Rectal smooth muscle tissue (tissue), 1 donor: ENCODE data around the gene ACSM5.
"Not testable (repeated sequence)": the region's sequence is repeated elsewhere in the genome, so short reads cannot be mapped to it uniquely, and the experiment has no call there.

Source experiments
- H3K27ac ChIP-seq: one replicate; pipeline ENCODE4 v1.7.0; 2013; ENCODE audit warnings: low read depth, low read length, inconsistent platforms
- H3K27me3 ChIP-seq: one replicate; pipeline ENCODE4 v1.7.0; 2013; ENCODE audit warnings: low read length; ENCODE audit not compliant: control insufficient read depth, insufficient read depth
- H3K36me3 ChIP-seq: one replicate; pipeline ENCODE4 v1.7.0; 2013; ENCODE audit warnings: low read length; ENCODE audit not compliant: control insufficient read depth, insufficient read depth
- H3K4me1 ChIP-seq: one replicate; pipeline ENCODE4 v1.7.0; 2013; ENCODE audit warnings: low read length; ENCODE audit not compliant: control insufficient read depth, insufficient read depth
- H3K4me3 ChIP-seq: one replicate; pipeline ENCODE4 v1.7.0; 2013; ENCODE audit warnings: low read length
- H3K9ac ChIP-seq: one replicate; pipeline ENCODE4 v1.7.0; 2013; ENCODE audit warnings: low read length

The ACSM5 gene

DNA sequence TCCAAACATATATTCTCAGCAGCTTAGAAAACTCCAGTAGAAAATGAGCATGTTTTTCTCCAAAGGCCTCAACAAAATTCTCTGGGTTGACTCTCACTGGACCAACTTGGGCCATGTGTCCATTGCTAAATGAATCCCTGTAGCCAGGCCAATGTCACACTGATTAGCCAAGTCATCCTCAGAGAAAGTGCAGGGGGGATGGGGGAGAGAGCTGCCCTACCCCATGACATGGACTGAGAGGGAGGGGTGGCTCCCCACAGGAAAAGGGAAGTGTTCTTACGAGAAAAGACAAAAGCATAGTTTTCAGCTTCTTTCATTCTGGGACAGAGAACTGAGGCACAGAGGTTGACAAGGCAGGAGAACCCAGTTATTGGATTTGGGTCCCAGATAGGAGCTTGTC, 74.7 kb downstream of the ACSM5 start:
- not testable (repeated sequence) for H3K27ac ChIP-seq, H3K4me1 ChIP-seq, H3K36me3 ChIP-seq, H3K9ac ChIP-seq, H3K4me3 ChIP-seq, H3K27me3 ChIP-seq

GRCh38 chr16:20484726-20485125, 75.4 kb downstream of the ACSM5 start:
- Histone ChIP-seq H3K27me3 (no peaks in the 10 kb centered on the region), H3K27ac (no peak overlapping the region), H3K4me3 (no peak overlapping the region), H3K36me3 (no peaks in the 10 kb centered on the region), H3K4me1 (no peaks in the 10 kb centered on the region), H3K9ac (no peak overlapping the region)

GRCh38 chr16:20485408-20485807, 76.1 kb downstream of the ACSM5 start:
- Histone ChIP-seq H3K27ac (no peak overlapping the region), H3K9ac (no peak overlapping the region), H3K4me1 (no peaks in the 10 kb centered on the region), H3K4me3 (no peak overlapping the region), H3K36me3 (no peaks in the 10 kb centered on the region), H3K27me3 (no peaks in the 10 kb centered on the region)
